GM19099 (cell line): ENCODE data around the gene SMARCB1.
A peak's percentile ranks its signal among the peaks of the same experiment; 100 is the strongest.

Experiments
- POLR2A ChIP-seq: IDR thresholded peaks from 3 replicates; pipeline ENCODE4 v1.6.1; 2011; ENCODE audit warnings: low read depth; ENCODE audit not compliant: insufficient read length; ENCODE audit errors: extremely low read depth

Gene SMARCB1

GRCh38 chr22:23782703-23783102 is 4.1 kb upstream of the SMARCB1 start:
- no peak for TF ChIP-seq POLR2A

GRCh38 chr22:23783265-23784150 is 3.3 kb upstream of the SMARCB1 start:
- no peak for TF ChIP-seq POLR2A

- TF ChIP-seq POLR2A, result no peak
Measured at GRCh38 chr22:23784215-23784732, 2.5 kb upstream of the SMARCB1 start.

- TF ChIP-seq POLR2A, result no peak
Measured at GRCh38 chr22:23786261-23786710, 480 bp upstream of the SMARCB1 start.

- no peak for TF ChIP-seq POLR2A
Measured at GRCh38 chr22:23787600-23787896, 782 bp downstream of the SMARCB1 start.

- no peak for TF ChIP-seq POLR2A
Measured at GRCh38 chr22:23787910-23788309, 1.1 kb downstream of the SMARCB1 start.

GRCh38 chr22:23789121-23789520 is 2.4 kb downstream of the SMARCB1 start:
- TF ChIP-seq POLR2A, result no peak

- TF ChIP-seq POLR2A, result no peak
Measured at GRCh38 chr22:23789638-23790037, 2.9 kb downstream of the SMARCB1 start.

GRCh38 chr22:23790819-23791737 is 4.3 kb downstream of the SMARCB1 start:
- TF ChIP-seq POLR2A, result no peak

DNA sequence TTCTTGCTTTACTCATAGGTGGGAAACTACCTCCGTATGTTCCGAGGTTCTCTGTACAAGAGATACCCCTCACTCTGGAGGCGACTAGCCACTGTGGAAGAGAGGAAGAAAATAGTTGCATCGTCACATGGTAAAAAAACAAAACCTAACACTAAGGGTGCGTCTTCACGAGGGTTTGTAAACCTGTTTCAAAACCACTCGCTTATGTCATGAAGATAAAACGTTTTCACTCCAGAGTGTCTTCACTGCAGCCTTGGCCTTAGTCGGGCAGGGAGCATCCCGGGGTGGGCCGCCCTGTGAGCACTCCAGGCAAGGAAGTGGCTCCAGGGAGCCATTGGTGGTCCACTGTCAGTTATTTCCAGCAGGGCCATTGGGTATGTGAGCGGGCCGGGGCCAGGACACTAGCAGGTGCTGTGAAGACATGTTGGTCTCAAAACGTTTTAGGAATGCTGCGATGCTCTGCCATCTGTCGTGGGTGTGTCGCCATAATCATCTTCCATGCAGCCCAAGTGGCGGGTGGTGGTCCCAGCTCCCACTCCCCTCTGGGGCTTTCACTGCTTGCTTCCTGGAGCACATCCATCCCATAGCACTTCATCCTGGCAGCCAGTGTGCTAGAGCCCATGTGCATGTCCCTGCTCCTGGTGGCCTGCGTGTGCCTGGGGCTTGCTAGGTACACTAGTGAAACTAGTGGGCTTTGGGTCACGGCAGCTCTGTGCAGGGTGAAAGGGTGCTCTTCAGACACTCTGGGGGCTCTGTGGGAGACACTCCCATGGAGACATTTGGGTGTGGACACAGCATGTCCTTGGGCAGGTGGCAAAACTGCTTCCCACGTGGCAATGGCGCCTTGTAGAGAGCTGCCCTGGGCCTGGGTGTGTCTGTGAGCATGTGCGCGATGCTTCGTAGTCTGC is 5.2 kb downstream of the SMARCB1 start:
- TF ChIP-seq POLR2A, result no peak

DNA sequence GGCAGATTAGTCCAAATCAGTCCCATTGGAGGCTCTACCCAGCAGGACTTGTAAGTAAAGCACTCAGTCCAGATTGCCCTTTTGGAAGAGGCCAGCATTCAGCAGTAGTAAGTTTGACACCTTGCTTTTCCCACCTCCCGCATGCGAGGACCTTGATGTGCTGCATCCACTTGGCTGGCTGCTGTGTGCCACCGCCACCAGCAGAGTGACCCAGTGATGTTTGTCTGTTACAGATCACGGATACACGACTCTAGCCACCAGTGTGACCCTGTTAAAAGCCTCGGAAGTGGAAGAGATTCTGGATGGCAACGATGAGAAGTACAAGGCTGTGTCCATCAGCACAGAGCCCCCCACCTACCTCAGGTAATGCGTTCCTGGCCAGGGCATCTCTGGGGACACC is 6.6 kb downstream of the SMARCB1 start:
- no peak for TF ChIP-seq POLR2A

DNA sequence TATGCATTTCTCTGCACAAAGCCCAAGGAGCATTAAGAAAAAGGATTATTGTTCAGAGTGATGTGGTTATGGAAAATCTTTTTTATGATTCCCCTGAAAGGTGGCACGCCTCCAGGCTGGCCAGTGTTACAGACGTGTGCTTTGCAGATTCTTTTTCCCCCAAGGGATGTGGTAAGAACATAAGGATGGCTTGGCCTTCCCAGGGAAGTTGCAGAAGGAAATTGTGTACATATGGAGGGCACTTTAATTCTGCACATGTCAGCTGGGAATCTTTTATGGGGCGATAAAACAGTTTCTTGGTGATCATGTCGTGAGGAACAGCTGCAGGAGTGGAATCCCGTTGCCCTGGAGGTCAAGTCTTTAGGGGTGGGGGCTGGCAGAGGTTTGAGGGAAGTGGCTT is 9.7 kb downstream of the SMARCB1 start:
- no peak for TF ChIP-seq POLR2A

DNA sequence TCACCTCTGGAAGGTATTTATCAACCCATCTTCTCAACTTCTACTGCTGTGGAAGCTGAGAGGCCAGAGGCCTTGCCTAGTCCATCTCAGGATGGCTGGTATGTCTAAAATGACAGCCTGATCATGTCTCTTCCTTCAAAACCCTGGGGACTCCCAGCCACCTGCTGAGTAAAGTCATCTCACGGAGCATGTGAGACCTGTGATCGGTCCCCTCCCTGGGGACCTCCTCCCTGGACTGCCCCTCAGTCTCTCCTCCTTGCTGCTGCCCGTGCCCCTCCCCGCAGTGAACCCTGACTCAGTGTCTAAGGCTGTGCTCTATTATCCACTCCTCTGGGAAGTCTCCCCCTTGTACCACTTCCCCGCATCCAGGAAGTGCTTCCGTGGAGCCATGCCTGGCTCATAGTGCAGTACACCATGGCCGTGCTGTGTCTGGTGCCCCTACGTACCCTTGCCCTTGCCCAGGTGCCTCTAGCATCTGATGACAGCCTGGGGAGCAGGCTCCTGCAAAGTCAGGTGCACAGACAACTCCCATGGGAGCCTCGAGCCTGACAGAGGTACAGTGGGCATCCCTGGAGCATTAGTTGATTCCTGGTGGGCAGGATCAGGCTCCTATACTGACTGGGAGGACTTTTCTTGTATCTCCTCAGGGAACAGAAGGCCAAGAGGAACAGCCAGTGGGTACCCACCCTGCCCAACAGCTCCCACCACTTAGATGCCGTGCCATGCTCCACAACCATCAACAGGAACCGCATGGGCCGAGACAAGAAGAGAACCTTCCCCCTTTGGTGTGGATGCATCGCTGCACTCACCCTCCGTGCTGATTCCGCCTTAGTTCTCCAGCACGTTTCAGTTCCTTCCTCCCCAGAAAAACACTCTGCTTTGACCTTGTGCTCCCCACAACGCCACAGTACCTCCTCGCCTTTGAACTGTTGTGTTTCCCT is 13.8 kb downstream of the SMARCB1 start:
- peak; percentile 24 for TF ChIP-seq POLR2A
